ENCODE results near the gene AGRN.
"Not testable (repeated sequence)": the region's sequence is repeated elsewhere in the genome, so short reads cannot be mapped to it uniquely, and the experiment has no call there.

Gene AGRN

GRCh38 chr1:1013105-1013921 is 6.6 kb upstream of the AGRN start, which contains the start of gene ISG15:
TSS of gene ISG15 (plus strand) at chr1:1013497. CDS start at chr1:1013574, 77 bp downstream.
- H3K9me3 ChIP-seq (ENCODE audit: control insufficient read depth in 2 of 2, low read length in 2 of 2), result no peaks in the 10 kb centered on the region
- H3K4me3 ChIP-seq (ENCODE audit: low read length in 2 of 2), result peak within 1 kb of the TSS; percentile 88 to 90
- H3K4me1 ChIP-seq (ENCODE audit: control insufficient read depth in 2 of 2, insufficient read depth in 2 of 2, low read length in 2 of 2), result peaks cover 12 to 14% of the 10 kb centered on the region in 2 donors
- no peaks in the 10 kb centered on the region for H3K36me3 ChIP-seq (ENCODE audit: control insufficient read depth in 2 of 2, insufficient read depth in 2 of 2, low read length in 2 of 2)
- H3K27me3 ChIP-seq (ENCODE audit: control insufficient read depth in 2 of 2, insufficient read depth in 2 of 2, low read length in 2 of 2), result no peaks in the 10 kb centered on the region
- peak within 1 kb of the TSS; percentile 83 to 94 for H3K27ac ChIP-seq (ENCODE audit: low read depth in 2 of 2, low read length in 2 of 2)
- peak within 1 kb of the TSS; percentile 74 to 92 for H3K9ac ChIP-seq (ENCODE audit: low read depth in 1 of 2, low read length in 2 of 2)

- peak overlapping the region; percentile 74 to 92 for H3K9ac ChIP-seq (ENCODE audit: low read depth in 1 of 2, low read length in 2 of 2)
- H3K9me3 ChIP-seq (ENCODE audit: control insufficient read depth in 2 of 2, low read length in 2 of 2), result no peaks in the 10 kb centered on the region
- H3K4me3 ChIP-seq (ENCODE audit: low read length in 2 of 2), result peak overlapping the region; percentile 88 to 90
- H3K27me3 ChIP-seq (ENCODE audit: control insufficient read depth in 2 of 2, insufficient read depth in 2 of 2, low read length in 2 of 2), result no peaks in the 10 kb centered on the region
- peaks cover 12 to 14% of the 10 kb centered on the region in 2 donors for H3K4me1 ChIP-seq (ENCODE audit: control insufficient read depth in 2 of 2, insufficient read depth in 2 of 2, low read length in 2 of 2)
- no peaks in the 10 kb centered on the region for H3K36me3 ChIP-seq (ENCODE audit: control insufficient read depth in 2 of 2, insufficient read depth in 2 of 2, low read length in 2 of 2)
- H3K27ac ChIP-seq (ENCODE audit: low read depth in 2 of 2, low read length in 2 of 2), result peak overlapping the region; percentile 83 to 94
Measured at GRCh38 chr1:1013922-1014648, 5.8 kb upstream of the AGRN start.

GRCh38 chr1:1014799-1015681 is 4.9 kb upstream of the AGRN start:
- Histone ChIP-seq H3K27ac (ENCODE audit: low read depth in 2 of 2, low read length in 2 of 2) (peak overlapping the region in 1 of 2 donors; percentile 94), H3K9me3 (ENCODE audit: control insufficient read depth in 2 of 2, low read length in 2 of 2) (no peaks in the 10 kb centered on the region), H3K4me3 (ENCODE audit: low read length in 2 of 2) (no peak overlapping the region), H3K9ac (ENCODE audit: low read depth in 1 of 2, low read length in 2 of 2) (no peak overlapping the region), H3K27me3 (ENCODE audit: control insufficient read depth in 2 of 2, insufficient read depth in 2 of 2, low read length in 2 of 2) (no peaks in the 10 kb centered on the region), H3K36me3 (ENCODE audit: control insufficient read depth in 2 of 2, insufficient read depth in 2 of 2, low read length in 2 of 2) (no peaks in the 10 kb centered on the region), H3K4me1 (ENCODE audit: control insufficient read depth in 2 of 2, insufficient read depth in 2 of 2, low read length in 2 of 2) (peaks cover 12 to 14% of the 10 kb centered on the region in 2 donors)

DNA sequence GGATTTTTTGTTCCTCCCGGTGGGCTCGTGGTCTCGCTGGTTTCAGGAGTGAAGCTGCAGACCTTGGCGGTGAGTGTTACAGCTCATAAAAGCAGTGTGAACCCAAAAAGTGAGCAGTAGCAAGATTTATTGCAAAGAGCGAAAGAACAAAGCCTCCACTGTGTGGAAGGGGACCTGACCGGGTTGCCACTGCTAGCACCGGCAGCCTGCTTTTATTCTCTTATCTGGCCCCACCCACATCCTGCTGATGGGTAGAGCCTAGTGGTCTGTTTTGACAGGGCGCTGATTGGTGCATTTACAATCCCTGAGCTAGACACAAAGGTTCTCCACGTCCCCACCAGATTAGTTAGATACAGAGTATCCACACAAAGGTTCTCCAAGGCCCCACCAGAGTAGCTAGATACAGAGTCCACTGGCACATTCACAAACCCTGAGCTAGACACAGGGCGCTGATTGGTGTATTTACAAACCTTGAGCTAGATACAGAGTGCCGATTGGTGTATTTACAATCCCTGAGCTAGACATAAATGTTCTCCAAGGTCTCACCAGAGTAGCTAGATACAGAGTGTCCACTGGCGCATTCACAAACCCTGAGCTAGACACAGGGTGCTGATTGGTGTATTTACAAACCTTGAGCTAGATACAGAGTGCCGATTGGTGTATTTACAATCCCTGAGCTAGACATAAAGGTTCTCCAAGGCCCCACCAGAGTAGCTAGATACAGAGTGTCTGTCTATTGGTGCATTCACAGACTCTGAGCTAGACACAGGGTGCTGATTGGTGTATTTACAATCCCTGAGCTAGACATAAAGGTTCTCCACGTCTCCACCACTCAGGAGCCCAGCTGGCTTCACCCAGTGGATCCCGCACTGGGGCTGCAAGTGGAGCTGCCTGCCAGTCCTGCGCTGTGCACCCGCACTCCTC is 2.3 kb upstream of the AGRN start:
- not testable (repeated sequence) for H3K27me3 ChIP-seq (ENCODE audit: control insufficient read depth in 2 of 2, insufficient read depth in 2 of 2, low read length in 2 of 2); H3K9me3 ChIP-seq (ENCODE audit: control insufficient read depth in 2 of 2, low read length in 2 of 2); H3K27ac ChIP-seq (ENCODE audit: low read depth in 2 of 2, low read length in 2 of 2); H3K36me3 ChIP-seq (ENCODE audit: control insufficient read depth in 2 of 2, insufficient read depth in 2 of 2, low read length in 2 of 2); H3K9ac ChIP-seq (ENCODE audit: low read depth in 1 of 2, low read length in 2 of 2); H3K4me3 ChIP-seq (ENCODE audit: low read length in 2 of 2)
- peaks cover 17 to 18% of the 10 kb centered on the region in 2 donors for H3K4me1 ChIP-seq (ENCODE audit: control insufficient read depth in 2 of 2, insufficient read depth in 2 of 2, low read length in 2 of 2)

GRCh38 chr1:1018321-1018685 is 1.6 kb upstream of the AGRN start:
- H3K9ac ChIP-seq (ENCODE audit: low read depth in 1 of 2, low read length in 2 of 2); H3K27me3 ChIP-seq (ENCODE audit: control insufficient read depth in 2 of 2, insufficient read depth in 2 of 2, low read length in 2 of 2); H3K4me3 ChIP-seq (ENCODE audit: low read length in 2 of 2); H3K36me3 ChIP-seq (ENCODE audit: control insufficient read depth in 2 of 2, insufficient read depth in 2 of 2, low read length in 2 of 2); H3K27ac ChIP-seq (ENCODE audit: low read depth in 2 of 2, low read length in 2 of 2); H3K9me3 ChIP-seq (ENCODE audit: control insufficient read depth in 2 of 2, low read length in 2 of 2): not testable (repeated sequence)
- H3K4me1 ChIP-seq (ENCODE audit: control insufficient read depth in 2 of 2, insufficient read depth in 2 of 2, low read length in 2 of 2), result peaks cover 14 to 16% of the 10 kb centered on the region in 2 donors

GRCh38 chr1:1019122-1019999 is 559 bp upstream of the AGRN start:
- peak overlapping the region; percentile 67 for H3K27ac ChIP-seq (ENCODE audit: low read depth in 2 of 2, low read length in 2 of 2)
- no peak overlapping the region for H3K9ac ChIP-seq (ENCODE audit: low read depth in 1 of 2, low read length in 2 of 2)
- H3K4me1 ChIP-seq (ENCODE audit: control insufficient read depth in 2 of 2, insufficient read depth in 2 of 2, low read length in 2 of 2), result peaks cover 3 to 8% of the 10 kb centered on the region in 2 donors

GRCh38 chr1:1020415-1021009 is 592 bp downstream of the AGRN start:
- Histone ChIP-seq H3K9ac (ENCODE audit: low read depth in 1 of 2, low read length in 2 of 2) (peak overlapping the region in 1 of 2 donors; percentile 60), H3K36me3 (ENCODE audit: control insufficient read depth in 2 of 2, insufficient read depth in 2 of 2, low read length in 2 of 2) (no peaks in the 10 kb centered on the region), H3K9me3 (ENCODE audit: control insufficient read depth in 2 of 2, low read length in 2 of 2) (no peaks in the 10 kb centered on the region), H3K27ac (ENCODE audit: low read depth in 2 of 2, low read length in 2 of 2) (peak overlapping the region in 1 of 2 donors; percentile 61), H3K27me3 (ENCODE audit: control insufficient read depth in 2 of 2, insufficient read depth in 2 of 2, low read length in 2 of 2) (no peaks in the 10 kb centered on the region), H3K4me3 (ENCODE audit: low read length in 2 of 2) (peak overlapping the region; percentile 65 to 66), H3K4me1 (ENCODE audit: control insufficient read depth in 2 of 2, insufficient read depth in 2 of 2, low read length in 2 of 2) (peaks cover 3 to 8% of the 10 kb centered on the region in 2 donors)

More at GRCh38 chr1:1019122-1019999, 559 bp upstream of the AGRN start:
- Histone ChIP-seq H3K27me3 (ENCODE audit: control insufficient read depth in 2 of 2, insufficient read depth in 2 of 2, low read length in 2 of 2) (no peaks in the 10 kb centered on the region), H3K4me3 (ENCODE audit: low read length in 2 of 2) (peak overlapping the region; percentile 48 to 57), H3K9me3 (ENCODE audit: control insufficient read depth in 2 of 2, low read length in 2 of 2) (no peaks in the 10 kb centered on the region), H3K36me3 (ENCODE audit: control insufficient read depth in 2 of 2, insufficient read depth in 2 of 2, low read length in 2 of 2) (no peaks in the 10 kb centered on the region)

GRCh38 chr1:1021010-1021919 is 1.3 kb downstream of the AGRN start:
- peak overlapping the region; percentile 37 to 66 for H3K4me3 ChIP-seq (ENCODE audit: low read length in 2 of 2)
- no peaks in the 10 kb centered on the region for H3K36me3 ChIP-seq (ENCODE audit: control insufficient read depth in 2 of 2, insufficient read depth in 2 of 2, low read length in 2 of 2)
- no peaks in the 10 kb centered on the region for H3K27me3 ChIP-seq (ENCODE audit: control insufficient read depth in 2 of 2, insufficient read depth in 2 of 2, low read length in 2 of 2)
- H3K4me1 ChIP-seq (ENCODE audit: control insufficient read depth in 2 of 2, insufficient read depth in 2 of 2, low read length in 2 of 2), result peaks cover 3 to 8% of the 10 kb centered on the region in 2 donors
- peak overlapping the region in 1 of 2 donors; percentile 12 for H3K9ac ChIP-seq (ENCODE audit: low read depth in 1 of 2, low read length in 2 of 2)
- H3K27ac ChIP-seq (ENCODE audit: low read depth in 2 of 2, low read length in 2 of 2), result no peak overlapping the region
- H3K9me3 ChIP-seq (ENCODE audit: control insufficient read depth in 2 of 2, low read length in 2 of 2), result no peaks in the 10 kb centered on the region

All from mucosa of rectum (tissue), 2 donors.